ENCODE measurements around the gene UQCC5.

The UQCC5 gene

DNA sequence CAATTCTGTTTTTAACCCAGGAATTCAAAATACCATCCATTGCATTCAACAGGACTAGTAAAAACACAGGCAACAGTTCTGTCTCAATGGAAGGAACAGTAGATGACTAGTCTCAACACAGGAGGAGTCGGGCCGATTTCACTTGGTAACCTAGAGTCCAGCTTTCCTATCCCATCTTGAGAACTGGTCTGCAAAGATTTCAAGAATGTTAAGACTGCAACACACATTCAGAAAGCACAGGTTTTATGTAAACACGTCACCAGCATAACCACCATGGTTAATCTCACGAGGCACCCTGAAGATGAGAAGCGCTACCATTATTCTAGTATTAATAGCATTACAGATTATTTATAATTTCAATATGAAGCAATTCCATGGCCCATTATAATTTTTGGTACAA lies 22.0 kb downstream of the UQCC5 start:
- no peak for DNase-seq
- Histone ChIP-seq H3K18ac (ENCODE audit: low read length) (no peak overlapping the region), H3K27me3 (ENCODE audit: insufficient read depth, low read length, poor library complexity) (no peaks in the 10 kb centered on the region), H3K79me2 (ENCODE audit: control insufficient read depth, insufficient read depth, low read length) (no peaks in the 10 kb centered on the region), H2AK5ac (ENCODE audit: low read length) (no peak overlapping the region), H3K56ac (ENCODE audit: low read length) (no peak overlapping the region), H3K4me3 (ENCODE audit: low read length) (no peak overlapping the region), H3K23ac (ENCODE audit: low read length) (no peak overlapping the region), H2BK120ac (ENCODE audit: low read depth, low read length) (no peak overlapping the region), H2BK5ac (ENCODE audit: low read length) (no peak overlapping the region), H4K5ac (ENCODE audit: low read length) (no peak overlapping the region), H3K36me3 (ENCODE audit: control insufficient read depth, insufficient read depth, low read length) (peaks cover 11% of the 10 kb centered on the region), H3K4me1 (ENCODE audit: control insufficient read depth, low read depth, low read length) (no peaks in the 10 kb centered on the region), H3K27ac (ENCODE audit: low read depth, low read length) (no peak overlapping the region), H3K4me2 (ENCODE audit: low read length) (no peak overlapping the region), H3K9ac (ENCODE audit: low read length) (no peak overlapping the region), H2BK15ac (replicated peaks; ENCODE audit: low read depth) (no peak overlapping the region), H4K8ac (ENCODE audit: low read depth, low read length) (no peak overlapping the region), H3K4ac (ENCODE audit: low read depth, low read length) (no peak overlapping the region), H3K79me1 (ENCODE audit: low read length) (no peaks in the 10 kb centered on the region)
- no CpG with 5 or more reads among the region's 5 CpGs for WGBS (ENCODE audit: extremely low coverage, insufficient coverage, low lambda C conversion rate)

DNA sequence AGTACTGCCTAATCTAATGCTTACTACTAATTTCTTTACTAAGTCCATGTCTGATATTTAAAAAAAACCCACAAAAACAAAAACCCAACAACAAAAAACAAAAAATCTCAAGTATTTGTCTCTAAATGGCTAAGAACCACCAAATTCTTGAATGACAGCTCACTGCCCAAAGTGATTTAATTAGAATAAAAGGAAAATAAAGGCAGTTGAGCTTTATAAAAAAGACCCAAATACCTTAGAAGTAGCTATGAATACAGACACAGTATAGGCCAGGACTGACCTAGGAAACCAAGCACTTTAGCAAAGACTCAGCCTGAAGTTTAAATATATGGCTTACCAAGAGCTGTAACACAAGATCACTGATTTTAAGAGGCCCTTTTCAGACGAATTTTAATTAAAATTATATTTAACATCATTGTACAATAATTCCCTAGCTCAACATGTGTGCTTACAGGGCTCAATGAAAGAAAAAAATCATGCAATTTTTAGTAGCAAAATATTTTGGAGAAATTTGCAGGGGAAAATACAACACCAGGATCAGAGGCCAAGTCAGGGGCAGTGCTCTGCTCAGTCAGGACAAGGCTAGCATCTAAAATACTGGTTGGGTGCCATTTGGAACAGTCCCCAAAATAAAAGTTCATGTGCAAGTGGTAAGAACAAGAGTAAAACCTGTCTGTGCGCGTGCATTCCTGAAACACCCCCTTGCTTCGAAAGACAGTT lies 24.8 kb downstream of the UQCC5 start:
- H3K4me3 ChIP-seq (ENCODE audit: low read length) = no peak overlapping the region
- no peaks in the 10 kb centered on the region for H3K79me1 ChIP-seq (ENCODE audit: low read length)
- no peak overlapping the region for H4K8ac ChIP-seq (ENCODE audit: low read depth, low read length)
- H3K18ac ChIP-seq (ENCODE audit: low read length) = no peak overlapping the region
- H3K4me2 ChIP-seq (ENCODE audit: low read length) = no peak overlapping the region
- H2AK5ac ChIP-seq (ENCODE audit: low read length) = no peak overlapping the region
- no peak overlapping the region for H4K5ac ChIP-seq (ENCODE audit: low read length)
- no peak overlapping the region for H3K4ac ChIP-seq (ENCODE audit: low read depth, low read length)
- no peak for DNase-seq
- H3K27ac ChIP-seq (ENCODE audit: low read depth, low read length) = no peak overlapping the region
- H3K56ac ChIP-seq (ENCODE audit: low read length) = no peak overlapping the region
- H3K27me3 ChIP-seq (ENCODE audit: insufficient read depth, low read length, poor library complexity) = no peaks in the 10 kb centered on the region
- no peaks in the 10 kb centered on the region for H3K79me2 ChIP-seq (ENCODE audit: control insufficient read depth, insufficient read depth, low read length)
- H2BK15ac ChIP-seq (replicated peaks; ENCODE audit: low read depth) = no peak overlapping the region
- H3K23ac ChIP-seq (ENCODE audit: low read length) = no peak overlapping the region
- peaks cover 9% of the 10 kb centered on the region for H3K36me3 ChIP-seq (ENCODE audit: control insufficient read depth, insufficient read depth, low read length)
- H3K9ac ChIP-seq (ENCODE audit: low read length) = no peak overlapping the region
- no peak overlapping the region for H2BK5ac ChIP-seq (ENCODE audit: low read length)
- no CpG with 5 or more reads among the region's 4 CpGs for WGBS (ENCODE audit: extremely low coverage, insufficient coverage, low lambda C conversion rate)
- no peak overlapping the region for H2BK120ac ChIP-seq (ENCODE audit: low read depth, low read length)
- no peaks in the 10 kb centered on the region for H3K4me1 ChIP-seq (ENCODE audit: control insufficient read depth, low read depth, low read length)

DNA sequence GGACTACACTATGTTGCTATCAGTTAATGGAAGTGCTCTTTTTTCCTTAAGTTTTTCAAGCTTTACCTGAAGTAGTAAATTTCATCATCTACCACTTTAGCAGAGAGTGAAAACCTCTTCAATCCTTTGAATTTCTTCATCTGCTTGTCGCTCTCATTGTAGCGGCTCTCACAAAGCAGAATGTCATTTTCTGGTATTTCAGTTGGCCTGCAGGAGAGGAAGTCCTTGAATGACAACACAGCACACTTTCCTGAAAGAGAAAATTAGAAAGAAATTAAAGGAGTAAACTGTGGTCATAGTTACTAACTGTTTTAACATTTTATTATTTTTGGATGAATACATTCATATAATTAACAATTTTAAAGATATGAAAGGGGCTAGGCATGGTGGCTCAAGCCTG lies 27.6 kb downstream of the UQCC5 start:
- Histone ChIP-seq H3K56ac (ENCODE audit: low read length) (no peak overlapping the region), H3K79me2 (ENCODE audit: control insufficient read depth, insufficient read depth, low read length) (no peaks in the 10 kb centered on the region), H3K27ac (ENCODE audit: low read depth, low read length) (no peak overlapping the region), H4K5ac (ENCODE audit: low read length) (no peak overlapping the region), H3K4me1 (ENCODE audit: control insufficient read depth, low read depth, low read length) (no peaks in the 10 kb centered on the region), H3K4me2 (ENCODE audit: low read length) (no peak overlapping the region), H3K23ac (ENCODE audit: low read length) (no peak overlapping the region), H3K79me1 (ENCODE audit: low read length) (no peaks in the 10 kb centered on the region), H3K18ac (ENCODE audit: low read length) (no peak overlapping the region), H3K9ac (ENCODE audit: low read length) (no peak overlapping the region), H3K4me3 (ENCODE audit: low read length) (no peak overlapping the region), H2BK15ac (replicated peaks; ENCODE audit: low read depth) (no peak overlapping the region), H3K4ac (ENCODE audit: low read depth, low read length) (no peak overlapping the region), H2BK5ac (ENCODE audit: low read length) (no peak overlapping the region), H4K8ac (ENCODE audit: low read depth, low read length) (no peak overlapping the region), H2AK5ac (ENCODE audit: low read length) (no peak overlapping the region), H3K36me3 (ENCODE audit: control insufficient read depth, insufficient read depth, low read length) (peaks cover 9% of the 10 kb centered on the region), H2BK120ac (ENCODE audit: low read depth, low read length) (no peak overlapping the region), H3K27me3 (ENCODE audit: insufficient read depth, low read length, poor library complexity) (no peaks in the 10 kb centered on the region)
- no peak for DNase-seq
- WGBS (ENCODE audit: extremely low coverage, insufficient coverage, low lambda C conversion rate) = no CpG with 5 or more reads among the region's 2 CpGs

DNA sequence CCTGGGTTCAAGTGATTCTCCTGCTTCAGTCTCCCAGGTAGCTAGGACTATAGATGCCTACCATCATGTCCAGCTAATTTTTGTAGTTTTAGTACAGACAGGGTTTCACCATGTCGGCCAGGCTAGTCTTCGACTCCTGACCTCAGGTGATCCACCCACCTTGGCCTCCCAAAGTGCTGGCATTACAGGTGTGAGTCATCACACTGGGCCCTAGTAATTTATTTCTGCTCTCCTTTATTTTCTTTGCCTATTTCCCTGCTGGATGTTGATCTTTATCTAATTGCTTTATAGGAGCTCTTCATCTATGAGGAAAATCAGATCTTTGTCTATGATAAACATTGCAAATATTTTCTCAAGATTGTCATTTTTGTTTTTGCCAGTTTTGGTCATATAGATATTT lies 31.7 kb downstream of the UQCC5 start:
- no peak overlapping the region for H3K56ac ChIP-seq (ENCODE audit: low read length)
- H2AK5ac ChIP-seq (ENCODE audit: low read length) = no peak overlapping the region
- H3K79me1 ChIP-seq (ENCODE audit: low read length) = no peaks in the 10 kb centered on the region
- H2BK15ac ChIP-seq (replicated peaks; ENCODE audit: low read depth) = no peak overlapping the region
- H3K27me3 ChIP-seq (ENCODE audit: insufficient read depth, low read length, poor library complexity) = no peaks in the 10 kb centered on the region
- no peak overlapping the region for H3K18ac ChIP-seq (ENCODE audit: low read length)
- H3K4me1 ChIP-seq (ENCODE audit: control insufficient read depth, low read depth, low read length) = no peaks in the 10 kb centered on the region
- H2BK5ac ChIP-seq (ENCODE audit: low read length) = no peak overlapping the region
- H3K79me2 ChIP-seq (ENCODE audit: control insufficient read depth, insufficient read depth, low read length) = no peaks in the 10 kb centered on the region
- no peak overlapping the region for H3K4me3 ChIP-seq (ENCODE audit: low read length)
- no peak overlapping the region for H3K4me2 ChIP-seq (ENCODE audit: low read length)
- DNase-seq = no peak
- H4K8ac ChIP-seq (ENCODE audit: low read depth, low read length) = no peak overlapping the region
- no peak overlapping the region for H3K9ac ChIP-seq (ENCODE audit: low read length)
- H3K36me3 ChIP-seq (ENCODE audit: control insufficient read depth, insufficient read depth, low read length) = peaks cover 3% of the 10 kb centered on the region
- H2BK120ac ChIP-seq (ENCODE audit: low read depth, low read length) = no peak overlapping the region
- no CpG with 5 or more reads among the region's 2 CpGs for WGBS (ENCODE audit: extremely low coverage, insufficient coverage, low lambda C conversion rate)
- H3K4ac ChIP-seq (ENCODE audit: low read depth, low read length) = no peak overlapping the region
- no peak overlapping the region for H3K23ac ChIP-seq (ENCODE audit: low read length)
- H3K27ac ChIP-seq (ENCODE audit: low read depth, low read length) = no peak overlapping the region
- no peak overlapping the region for H4K5ac ChIP-seq (ENCODE audit: low read length)

GRCh38 chr3:52570076-52570475 lies 33.7 kb downstream of the UQCC5 start:
- H3K4me3 ChIP-seq (ENCODE audit: low read length) = no peak overlapping the region
- H3K23ac ChIP-seq (ENCODE audit: low read length) = no peak overlapping the region
- H4K5ac ChIP-seq (ENCODE audit: low read length) = no peak overlapping the region
- no peak overlapping the region for H3K4ac ChIP-seq (ENCODE audit: low read depth, low read length)
- H3K4me1 ChIP-seq (ENCODE audit: control insufficient read depth, low read depth, low read length) = no peaks in the 10 kb centered on the region
- no peak overlapping the region for H3K4me2 ChIP-seq (ENCODE audit: low read length)
- H2AK5ac ChIP-seq (ENCODE audit: low read length) = no peak overlapping the region
- H3K36me3 ChIP-seq (ENCODE audit: control insufficient read depth, insufficient read depth, low read length) = peaks cover 1% of the 10 kb centered on the region
- no peak for DNase-seq
- no peaks in the 10 kb centered on the region for H3K79me1 ChIP-seq (ENCODE audit: low read length)
- WGBS (ENCODE audit: extremely low coverage, insufficient coverage, low lambda C conversion rate) = no CpG with 5 or more reads among the region's 4 CpGs
- H3K9ac ChIP-seq (ENCODE audit: low read length) = no peak overlapping the region
- no peak overlapping the region for H4K8ac ChIP-seq (ENCODE audit: low read depth, low read length)
- no peak overlapping the region for H3K18ac ChIP-seq (ENCODE audit: low read length)
- no peak overlapping the region for H3K27ac ChIP-seq (ENCODE audit: low read depth, low read length)
- H2BK15ac ChIP-seq (replicated peaks; ENCODE audit: low read depth) = no peak overlapping the region
- H3K79me2 ChIP-seq (ENCODE audit: control insufficient read depth, insufficient read depth, low read length) = no peaks in the 10 kb centered on the region
- H2BK120ac ChIP-seq (ENCODE audit: low read depth, low read length) = no peak overlapping the region
- no peaks in the 10 kb centered on the region for H3K27me3 ChIP-seq (ENCODE audit: insufficient read depth, low read length, poor library complexity)
- H3K56ac ChIP-seq (ENCODE audit: low read length) = no peak overlapping the region
- H2BK5ac ChIP-seq (ENCODE audit: low read length) = no peak overlapping the region

- Histone ChIP-seq H2AK5ac (ENCODE audit: low read length) (no peak overlapping the region), H2BK15ac (replicated peaks; ENCODE audit: low read depth) (no peak overlapping the region), H4K5ac (ENCODE audit: low read length) (no peak overlapping the region), H4K8ac (ENCODE audit: low read depth, low read length) (no peak overlapping the region), H2BK120ac (ENCODE audit: low read depth, low read length) (no peak overlapping the region), H3K18ac (ENCODE audit: low read length) (no peak overlapping the region), H3K79me2 (ENCODE audit: control insufficient read depth, insufficient read depth, low read length) (no peaks in the 10 kb centered on the region), H3K4me3 (ENCODE audit: low read length) (no peak overlapping the region), H3K4me2 (ENCODE audit: low read length) (no peak overlapping the region), H3K36me3 (ENCODE audit: control insufficient read depth, insufficient read depth, low read length) (peaks cover 1% of the 10 kb centered on the region), H3K4ac (ENCODE audit: low read depth, low read length) (no peak overlapping the region), H3K9ac (ENCODE audit: low read length) (no peak overlapping the region), H3K56ac (ENCODE audit: low read length) (no peak overlapping the region), H3K23ac (ENCODE audit: low read length) (no peak overlapping the region), H3K79me1 (ENCODE audit: low read length) (no peaks in the 10 kb centered on the region), H3K27ac (ENCODE audit: low read depth, low read length) (no peak overlapping the region), H3K27me3 (ENCODE audit: insufficient read depth, low read length, poor library complexity) (no peaks in the 10 kb centered on the region), H2BK5ac (ENCODE audit: low read length) (no peak overlapping the region), H3K4me1 (ENCODE audit: control insufficient read depth, low read depth, low read length) (no peaks in the 10 kb centered on the region)
- DNase-seq = no peak
- no CpG with 5 or more reads among the region's 6 CpGs for WGBS (ENCODE audit: extremely low coverage, insufficient coverage, low lambda C conversion rate)
These were observed 35.8 kb downstream of the UQCC5 start for GRCh38 chr3:52572221-52572620.
